ENCODE measurements around the gene RHOBTB3. TPM values are rescaled to one million over a fixed set of nuclear protein-coding genes. Genes with fewer than 3 reads are reported as not detected.

RHOBTB3 gene
- total RNA-seq, 1 donor, result 314 TPM

DNA sequence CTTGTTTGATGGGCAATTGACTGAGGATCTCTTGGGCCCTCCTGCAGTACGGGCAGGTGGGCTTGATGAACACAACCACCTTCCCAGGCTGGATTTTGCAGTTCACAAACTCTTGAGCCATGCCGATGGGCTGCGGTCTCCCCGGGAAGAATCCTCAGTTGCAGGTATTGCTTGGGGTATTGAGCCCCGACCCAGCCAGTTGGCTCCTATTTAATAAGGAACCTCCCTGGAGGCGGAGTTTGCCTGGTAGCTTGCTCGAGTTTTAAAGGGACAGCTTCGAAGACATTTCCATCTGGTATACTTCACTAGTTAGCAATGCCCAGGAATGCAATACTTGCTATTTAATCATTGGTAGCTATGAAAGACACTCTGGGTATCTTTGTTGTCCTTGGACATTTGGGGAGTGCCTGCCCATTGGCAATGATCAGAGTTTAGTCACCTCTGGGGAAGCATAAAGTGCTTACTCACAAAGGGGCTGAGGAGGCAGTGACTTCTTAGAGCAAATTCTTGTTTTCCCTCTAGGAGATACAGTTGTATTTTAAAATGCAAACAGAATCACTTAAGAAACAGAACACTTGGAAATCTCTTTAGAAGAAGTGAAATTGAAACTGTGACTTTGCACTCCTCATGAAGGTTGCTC is 91.5 kb downstream of the RHOBTB3 start, which contains the start of gene GLRX:
GLRX (minus strand) TSS at position 185 of the 640 bp plus-strand sequence; CDS start at position 121, 64 bp downstream.
- peak within 1 kb of the TSS; percentile 75 for H2AFZ ChIP-seq (ENCODE audit: low read length)

DNA sequence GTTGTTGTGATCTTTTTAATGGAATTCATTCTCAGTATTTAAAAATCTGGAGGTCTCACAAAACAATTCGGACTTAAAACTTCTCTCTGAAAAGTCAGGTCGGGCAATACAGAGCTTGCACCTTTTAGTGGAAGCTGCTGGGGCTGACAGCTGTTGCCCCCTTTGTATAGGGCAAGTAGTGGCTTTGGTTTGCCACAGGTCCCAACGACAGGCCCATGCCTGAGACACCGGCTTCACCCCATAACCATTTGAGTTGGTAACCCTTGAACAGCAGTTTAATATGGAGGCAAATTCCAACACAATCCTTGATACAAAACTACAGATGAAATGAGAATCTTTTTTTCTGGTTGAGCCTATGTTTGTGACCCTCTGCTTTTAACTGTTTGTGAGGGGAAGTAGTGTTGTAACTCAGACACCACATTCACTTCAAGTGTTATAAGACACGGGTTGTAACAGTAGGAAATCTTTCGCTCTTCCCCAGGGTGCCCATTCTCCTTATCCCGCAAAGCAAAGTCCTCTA is 92.1 kb downstream of the RHOBTB3 start:
- no peak for DNase-seq (ENCODE audit: insufficient read length, low spot score, missing footprints)

More for the DNA sequence above, 91.5 kb downstream of the RHOBTB3 start, which contains the start of gene GLRX:
- TF ChIP-seq, protein P1, sequence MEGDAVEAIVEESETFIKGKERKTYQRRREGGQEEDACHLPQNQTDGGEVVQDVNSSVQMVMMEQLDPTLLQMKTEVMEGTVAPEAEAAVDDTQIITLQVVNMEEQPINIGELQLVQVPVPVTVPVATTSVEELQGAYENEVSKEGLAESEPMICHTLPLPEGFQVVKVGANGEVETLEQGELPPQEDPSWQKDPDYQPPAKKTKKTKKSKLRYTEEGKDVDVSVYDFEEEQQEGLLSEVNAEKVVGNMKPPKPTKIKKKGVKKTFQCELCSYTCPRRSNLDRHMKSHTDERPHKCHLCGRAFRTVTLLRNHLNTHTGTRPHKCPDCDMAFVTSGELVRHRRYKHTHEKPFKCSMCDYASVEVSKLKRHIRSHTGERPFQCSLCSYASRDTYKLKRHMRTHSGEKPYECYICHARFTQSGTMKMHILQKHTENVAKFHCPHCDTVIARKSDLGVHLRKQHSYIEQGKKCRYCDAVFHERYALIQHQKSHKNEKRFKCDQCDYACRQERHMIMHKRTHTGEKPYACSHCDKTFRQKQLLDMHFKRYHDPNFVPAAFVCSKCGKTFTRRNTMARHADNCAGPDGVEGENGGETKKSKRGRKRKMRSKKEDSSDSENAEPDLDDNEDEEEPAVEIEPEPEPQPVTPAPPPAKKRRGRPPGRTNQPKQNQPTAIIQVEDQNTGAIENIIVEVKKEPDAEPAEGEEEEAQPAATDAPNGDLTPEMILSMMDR (IDR thresholded peaks at IDR 0.05; ENCODE audit: extremely low read depth, low read depth, low read length), result no peak
- peak within 1 kb of the TSS; percentile 82 for H3K4me3 ChIP-seq (ENCODE audit: insufficient read depth, low read length)
- no peaks in the 10 kb centered on the region for H3K9me3 ChIP-seq (ENCODE audit: low read depth, low read length)
- no peaks in the 10 kb centered on the region for H3K27me3 ChIP-seq (ENCODE audit: insufficient read depth, low read length)
- H3K27ac ChIP-seq (ENCODE audit: low read depth, low read length), result peak within 1 kb of the TSS; percentile 98
- peak; percentile 88 for DNase-seq (ENCODE audit: insufficient read length, low spot score, missing footprints)
- H4K20me1 ChIP-seq (ENCODE audit: insufficient read depth, low read length), result peaks cover 12% of the 10 kb centered on the region
- peak within 1 kb of the TSS; percentile 98 for H3K4me2 ChIP-seq (ENCODE audit: insufficient read depth, low read length)
- peaks cover 53% of the 10 kb centered on the region for H3K4me1 ChIP-seq (ENCODE audit: insufficient read depth, low read length)
- no peaks in the 10 kb centered on the region for H3K36me3 ChIP-seq (ENCODE audit: insufficient read depth, low read length)
- peaks cover 48% of the 10 kb centered on the region for H3K79me2 ChIP-seq (ENCODE audit: insufficient read depth, low read length)

GRCh38 chr5:95823738-95824609 is 92.8 kb downstream of the RHOBTB3 start:
- Histone ChIP-seq H3K79me2 (ENCODE audit: insufficient read depth, low read length) (peaks cover 34% of the 10 kb centered on the region), H3K4me2 (ENCODE audit: insufficient read depth, low read length) (peak overlapping the region; percentile 98), H3K4me1 (ENCODE audit: insufficient read depth, low read length) (peaks cover 40% of the 10 kb centered on the region), H2AFZ (ENCODE audit: low read length) (peak overlapping the region; percentile 76), H3K27me3 (ENCODE audit: insufficient read depth, low read length) (no peaks in the 10 kb centered on the region), H3K36me3 (ENCODE audit: insufficient read depth, low read length) (no peaks in the 10 kb centered on the region), H3K27ac (ENCODE audit: low read depth, low read length) (peak overlapping the region; percentile 98), H4K20me1 (ENCODE audit: insufficient read depth, low read length) (peaks cover 4% of the 10 kb centered on the region), H3K4me3 (ENCODE audit: insufficient read depth, low read length) (peak overlapping the region; percentile 82), H3K9me3 (ENCODE audit: low read depth, low read length) (no peaks in the 10 kb centered on the region)
- TF ChIP-seq, protein P1 (IDR thresholded peaks at IDR 0.05; ENCODE audit: extremely low read depth, low read depth, low read length), result no peak
- peak; percentile 82 for DNase-seq (ENCODE audit: insufficient read length, low spot score, missing footprints)

More for the DNA sequence above, 92.1 kb downstream of the RHOBTB3 start:
- Histone ChIP-seq H3K9me3 (ENCODE audit: low read depth, low read length) (no peaks in the 10 kb centered on the region), H3K4me3 (ENCODE audit: insufficient read depth, low read length) (peak overlapping the region; percentile 82), H3K4me2 (ENCODE audit: insufficient read depth, low read length) (peak overlapping the region; percentile 98), H3K36me3 (ENCODE audit: insufficient read depth, low read length) (no peaks in the 10 kb centered on the region), H3K27me3 (ENCODE audit: insufficient read depth, low read length) (no peaks in the 10 kb centered on the region), H4K20me1 (ENCODE audit: insufficient read depth, low read length) (peaks cover 8% of the 10 kb centered on the region), H3K4me1 (ENCODE audit: insufficient read depth, low read length) (peaks cover 47% of the 10 kb centered on the region), H3K27ac (ENCODE audit: low read depth, low read length) (peak overlapping the region; percentile 98), H2AFZ (ENCODE audit: low read length) (peak overlapping the region; percentile 33), H3K79me2 (ENCODE audit: insufficient read depth, low read length) (peaks cover 41% of the 10 kb centered on the region)
- TF ChIP-seq, protein P1 (IDR thresholded peaks at IDR 0.05; ENCODE audit: extremely low read depth, low read depth, low read length), result no peak

All from osteoblast (primary cell).